Stimulated activated CD8-positive, alpha-beta memory T cell treated with anti-CD3 and anti-CD28 coated beads, Interleukin-2, amount 100 ng/mL, for 1 hour (primary cell): ENCODE results near the gene CNTNAP1.

Source experiments
- DNase-seq, 2 donors: peaks; one replicate each; pipeline ENCODE4 v3.0.0-alpha.2; 2020; ENCODE audit warnings: low read depth in 2 of 2

CNTNAP1 gene

DNA sequence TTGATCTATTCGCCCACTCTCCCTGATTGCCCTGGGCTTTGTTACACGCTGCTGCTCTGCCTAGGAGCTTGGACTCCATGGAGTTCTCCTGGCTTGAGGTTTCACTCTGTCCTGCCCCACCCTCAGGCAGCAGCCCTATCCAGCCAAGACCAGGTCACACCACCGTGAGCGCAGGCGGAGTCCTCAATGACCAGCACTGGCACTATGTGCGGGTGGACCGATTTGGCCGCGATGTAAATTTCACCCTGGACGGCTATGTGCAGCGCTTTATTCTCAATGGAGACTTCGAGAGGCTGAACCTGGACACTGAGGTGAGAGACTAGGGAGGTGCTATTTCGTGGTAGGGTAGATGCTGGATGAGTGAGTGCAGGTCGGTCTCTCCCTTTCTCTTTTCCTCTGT, 3.5 kb downstream of the CNTNAP1 start:
- no peak for DNase-seq

DNA sequence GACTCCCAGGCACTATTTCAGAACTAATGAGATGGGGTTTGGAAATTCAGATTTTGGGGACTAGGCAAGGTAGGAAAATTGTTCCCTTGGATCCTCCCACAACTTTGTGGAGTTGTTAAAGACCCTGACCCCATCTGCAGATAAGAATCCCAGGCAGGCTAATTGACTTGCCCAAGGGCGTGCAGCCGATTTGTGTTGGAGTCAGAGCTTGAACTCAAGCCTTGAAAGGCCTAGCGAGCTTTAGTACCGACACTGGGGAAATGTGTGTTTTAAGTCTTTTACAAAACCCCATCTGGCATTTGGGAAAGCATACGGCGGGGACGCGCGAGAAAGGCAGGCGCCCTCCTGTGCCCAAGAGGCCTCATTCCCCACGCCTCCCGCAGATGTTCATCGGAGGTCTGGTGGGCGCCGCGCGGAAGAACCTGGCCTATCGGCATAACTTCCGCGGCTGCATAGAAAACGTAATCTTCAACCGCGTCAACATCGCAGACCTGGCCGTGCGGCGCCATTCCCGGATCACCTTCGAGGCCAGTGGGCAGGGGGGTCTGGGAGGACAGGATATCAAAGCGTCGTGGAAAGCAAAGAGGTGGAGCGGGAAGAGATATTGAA, 4.3 kb downstream of the CNTNAP1 start:
- DNase-seq = no peak

DNA sequence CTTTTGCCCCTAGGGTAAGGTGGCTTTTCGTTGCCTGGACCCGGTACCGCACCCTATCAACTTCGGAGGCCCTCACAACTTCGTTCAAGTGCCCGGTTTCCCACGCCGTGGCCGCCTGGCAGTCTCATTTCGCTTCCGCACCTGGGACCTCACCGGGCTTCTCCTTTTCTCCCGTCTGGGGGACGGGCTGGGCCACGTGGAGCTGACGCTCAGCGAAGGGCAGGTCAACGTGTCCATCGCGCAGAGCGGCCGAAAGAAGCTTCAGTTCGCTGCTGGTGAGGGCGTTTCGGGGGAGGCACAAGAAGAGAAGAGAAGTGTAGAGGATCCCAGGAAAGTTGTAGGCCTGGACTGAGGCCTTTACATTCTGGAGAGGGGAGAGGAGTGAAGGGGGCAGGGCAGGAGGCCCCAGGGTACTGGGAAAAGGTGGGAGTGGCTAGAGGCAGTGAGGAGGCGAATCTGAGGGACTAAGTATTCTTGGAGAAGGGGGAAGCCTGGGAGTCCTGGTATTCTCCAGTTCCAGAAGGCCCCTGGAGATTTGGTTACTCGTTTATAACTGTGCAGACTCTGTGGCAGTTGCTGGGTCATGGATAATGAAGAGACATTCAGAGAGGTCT, 5.5 kb downstream of the CNTNAP1 start:
- no peak for DNase-seq

DNA sequence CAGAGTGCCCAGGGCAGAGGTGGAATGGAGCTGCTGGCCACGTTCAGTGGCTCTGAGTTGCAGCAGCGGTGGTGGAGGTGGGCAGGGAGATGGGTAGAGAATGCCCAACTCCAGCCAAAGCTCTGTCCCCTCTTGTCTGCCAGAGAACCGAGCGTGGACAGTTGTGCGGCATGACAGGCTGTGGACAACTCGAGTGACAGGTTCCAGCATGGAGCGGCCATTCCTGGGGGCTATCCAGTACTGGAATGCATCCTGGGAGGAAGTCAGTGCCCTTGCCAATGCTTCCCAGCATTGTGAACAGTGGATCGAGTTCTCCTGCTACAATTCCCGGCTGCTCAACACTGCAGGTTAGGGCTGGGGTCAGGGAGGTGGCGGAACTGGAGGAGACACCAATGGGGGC, 8.3 kb downstream of the CNTNAP1 start:
- no peak for DNase-seq

DNA sequence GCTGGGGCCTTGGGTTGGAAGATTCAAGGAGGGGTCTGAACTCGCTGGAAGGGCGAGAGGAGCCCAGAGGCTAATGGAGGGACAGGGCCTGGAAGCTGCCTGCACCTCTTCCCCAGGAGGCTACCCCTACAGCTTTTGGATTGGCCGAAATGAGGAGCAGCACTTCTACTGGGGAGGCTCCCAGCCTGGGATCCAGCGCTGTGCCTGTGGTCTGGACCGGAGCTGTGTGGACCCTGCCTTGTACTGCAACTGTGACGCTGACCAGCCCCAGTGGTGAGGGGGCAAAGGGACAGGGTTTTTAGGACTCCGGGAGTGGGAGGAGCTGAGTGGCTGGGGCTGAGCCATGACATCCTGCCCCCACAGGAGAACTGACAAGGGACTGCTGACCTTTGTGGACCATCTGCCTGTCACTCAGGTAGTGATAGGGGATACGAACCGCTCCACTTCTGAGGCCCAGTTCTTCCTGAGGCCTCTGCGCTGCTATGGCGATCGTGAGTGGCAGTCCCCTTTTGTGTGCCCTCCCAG, 8.8 kb downstream of the CNTNAP1 start:
- no peak for DNase-seq

DNA sequence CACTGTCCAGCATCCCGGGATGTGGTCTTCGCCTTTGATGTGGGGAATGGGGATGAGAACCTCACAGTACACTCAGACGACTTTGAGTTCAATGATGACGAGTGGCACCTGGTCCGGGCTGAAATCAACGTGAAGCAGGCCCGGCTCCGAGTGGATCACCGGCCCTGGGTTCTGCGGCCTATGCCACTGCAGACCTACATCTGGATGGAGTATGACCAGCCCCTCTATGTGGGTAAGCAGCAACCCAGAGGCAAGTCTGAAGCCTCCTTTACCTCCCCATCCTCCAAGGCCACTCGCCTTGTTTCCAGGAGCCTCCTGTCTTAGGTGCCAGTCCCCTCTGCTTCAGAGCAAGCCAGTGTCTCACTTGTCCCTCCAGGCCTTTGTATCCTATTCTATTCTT, 10.2 kb downstream of the CNTNAP1 start:
- no peak for DNase-seq

DNA sequence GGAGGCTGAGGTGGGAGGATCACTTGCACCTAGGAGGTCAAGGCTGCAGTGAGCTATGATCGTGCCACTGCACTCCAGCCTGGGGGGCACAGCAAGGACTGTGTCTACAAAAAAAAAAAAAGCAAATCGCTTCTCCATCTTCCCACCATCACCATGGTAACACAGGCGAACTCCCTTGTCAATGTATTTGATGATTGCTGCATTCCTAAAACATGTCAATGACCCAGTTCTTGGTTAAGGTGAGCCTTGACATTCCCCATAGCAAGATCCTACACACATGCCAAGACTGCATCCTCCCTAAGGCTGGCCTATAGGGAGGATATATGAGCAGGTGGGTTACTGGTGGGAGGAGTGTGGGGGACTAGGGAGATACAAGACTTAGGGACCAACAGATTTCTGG, 12.2 kb downstream of the CNTNAP1 start:
- DNase-seq = no peak

DNA sequence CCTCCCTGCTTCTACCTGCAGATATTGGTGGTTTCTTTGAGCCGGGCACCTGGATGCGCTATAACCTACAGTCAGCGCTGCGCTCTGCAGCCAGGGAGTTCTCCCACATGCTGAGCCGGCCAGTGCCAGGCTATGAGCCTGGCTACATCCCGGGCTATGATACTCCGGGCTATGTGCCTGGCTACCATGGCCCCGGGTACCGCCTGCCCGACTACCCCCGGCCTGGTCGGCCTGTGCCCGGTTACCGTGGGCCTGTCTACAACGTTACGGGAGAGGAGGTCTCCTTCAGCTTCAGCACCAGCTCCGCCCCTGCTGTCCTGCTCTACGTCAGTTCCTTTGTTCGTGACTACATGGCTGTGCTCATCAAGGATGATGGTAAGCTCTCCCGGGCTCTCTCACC, 13.2 kb downstream of the CNTNAP1 start:
- no peak for DNase-seq

DNA sequence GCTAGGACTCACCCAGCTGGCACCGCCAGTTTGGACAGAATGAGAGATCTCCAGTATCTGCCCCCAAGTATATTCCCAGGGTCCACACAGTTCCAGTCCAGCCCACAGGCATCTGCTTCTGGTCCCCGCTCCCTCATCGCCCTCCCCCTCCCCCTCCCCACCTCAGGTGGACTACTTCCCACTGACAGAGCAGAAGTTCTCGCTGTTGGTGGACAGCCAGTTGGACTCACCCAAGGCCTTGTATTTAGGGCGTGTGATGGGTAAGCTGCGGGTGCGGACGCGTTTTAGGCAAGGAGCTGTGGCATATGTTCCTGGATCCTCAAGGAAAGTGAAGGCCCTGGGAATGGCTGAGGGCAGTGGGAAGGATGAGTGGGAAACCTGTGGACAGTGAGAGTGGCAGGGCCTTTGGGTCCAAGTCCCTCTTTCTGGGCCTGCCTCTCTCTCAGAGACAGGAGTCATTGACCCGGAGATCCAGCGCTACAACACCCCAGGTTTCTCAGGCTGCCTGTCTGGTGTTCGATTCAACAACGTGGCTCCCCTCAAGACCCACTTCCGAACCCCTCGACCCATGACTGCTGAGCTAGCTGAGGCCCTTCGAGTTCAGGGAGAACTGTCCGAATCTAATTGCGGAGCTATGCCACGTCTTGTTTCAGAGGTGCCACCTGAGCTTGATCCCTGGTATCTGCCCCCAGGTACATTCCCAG, 14.9 kb downstream of the CNTNAP1 start:
- DNase-seq = no peak

DNA sequence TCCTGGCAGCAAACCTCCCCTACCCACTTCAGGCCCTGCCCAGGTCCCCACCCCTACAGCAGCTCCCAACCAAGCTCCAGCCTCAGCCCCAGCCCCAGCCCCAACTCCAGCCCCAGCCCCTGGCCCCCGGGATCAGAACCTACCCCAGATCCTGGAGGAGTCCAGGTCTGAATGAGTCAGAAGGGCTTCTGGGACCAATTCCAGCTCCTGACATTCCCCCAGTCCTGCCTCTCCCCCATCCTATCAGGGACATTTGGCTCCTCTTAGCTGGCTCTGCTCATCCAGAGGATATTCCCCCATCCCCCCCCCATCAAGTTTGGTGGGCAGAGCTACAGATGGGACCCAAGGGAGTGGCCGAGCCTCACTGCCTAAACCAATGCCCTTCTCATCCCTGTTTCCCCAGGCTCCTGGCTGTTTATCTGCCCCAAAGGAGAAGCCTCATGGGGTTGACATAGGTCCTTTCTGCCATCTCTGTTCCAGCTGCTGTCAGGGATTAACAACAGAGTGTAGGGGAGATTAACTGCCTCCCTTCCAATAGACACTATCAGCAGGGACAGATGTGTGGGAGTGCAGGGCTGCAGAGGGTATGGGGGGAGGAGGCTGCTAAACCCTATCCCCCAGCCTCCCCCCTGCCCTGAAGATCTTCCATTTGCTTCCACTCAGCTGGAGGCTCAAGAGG, 16.5 kb downstream of the CNTNAP1 start:
- no peak for DNase-seq

DNA sequence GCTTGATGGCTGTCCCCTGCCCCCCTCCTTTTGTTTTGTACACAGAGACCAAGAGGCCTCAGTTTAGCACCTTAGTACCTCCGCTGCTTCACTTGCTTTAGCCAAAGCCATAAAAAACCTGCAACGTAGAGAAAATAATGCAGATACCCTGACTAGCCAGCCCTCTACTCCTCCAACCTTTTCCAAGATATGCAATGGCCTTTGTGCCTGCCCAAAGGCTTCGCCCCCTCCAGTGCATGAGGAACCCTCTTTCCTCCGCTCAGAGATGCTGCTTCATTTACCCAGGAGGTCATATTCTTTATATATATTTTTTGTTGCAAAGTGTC, 17.0 kb downstream of the CNTNAP1 start:
- DNase-seq = no peak

DNA sequence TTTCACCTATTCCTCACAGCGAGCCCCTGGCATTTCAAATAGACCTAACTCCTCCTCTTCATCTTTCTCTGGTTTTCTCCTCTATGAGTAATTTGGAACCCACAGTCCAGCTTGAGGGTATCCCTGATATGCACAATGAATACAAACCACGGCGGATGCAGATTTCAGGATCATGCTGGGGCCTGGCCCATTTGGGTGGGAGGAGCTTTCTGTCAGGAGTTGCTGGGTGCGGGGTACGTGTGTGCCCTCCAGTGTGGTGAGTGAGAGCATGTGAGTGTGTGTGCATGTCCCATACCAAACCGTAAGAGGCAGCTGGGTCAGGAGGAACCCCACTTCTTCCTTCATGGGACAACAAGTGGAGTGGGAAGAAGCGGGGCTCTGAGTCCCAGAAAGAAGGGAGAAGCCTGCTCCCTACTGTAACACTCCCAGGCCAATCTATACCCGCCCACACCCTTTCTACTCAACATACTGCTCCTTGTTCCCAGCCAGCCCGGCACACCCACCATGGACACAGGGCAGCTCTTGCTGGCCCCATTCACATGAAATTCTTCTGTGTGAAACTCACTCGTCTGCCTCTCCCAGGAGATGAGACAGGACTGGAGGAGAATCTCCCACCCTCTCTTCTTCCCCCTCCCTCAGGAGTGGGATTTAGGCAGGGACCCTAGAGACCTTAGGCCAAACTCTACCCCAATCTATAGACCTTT, 18.4 kb downstream of the CNTNAP1 start:
- DNase-seq = no peak

DNA sequence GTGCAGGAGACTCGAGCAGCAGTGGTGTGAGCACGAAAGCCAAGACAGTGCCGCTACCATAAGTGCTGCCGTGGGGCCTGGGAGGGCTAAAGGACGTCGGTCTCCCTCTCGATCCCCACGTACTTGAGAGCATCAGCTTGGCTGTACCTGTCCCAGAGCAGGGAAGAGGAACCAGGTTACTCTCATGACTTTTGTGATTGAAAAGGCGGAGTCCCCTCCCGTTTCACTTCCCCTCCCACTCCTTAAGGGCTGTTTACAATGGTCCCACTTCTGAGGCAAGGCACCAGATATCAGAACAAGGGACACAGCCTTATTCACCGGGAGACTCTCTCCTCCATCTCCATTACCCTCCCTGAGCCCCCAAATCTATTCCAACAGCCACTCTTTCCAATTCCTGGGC, 20.1 kb downstream of the CNTNAP1 start:
- DNase-seq = no peak

DNA sequence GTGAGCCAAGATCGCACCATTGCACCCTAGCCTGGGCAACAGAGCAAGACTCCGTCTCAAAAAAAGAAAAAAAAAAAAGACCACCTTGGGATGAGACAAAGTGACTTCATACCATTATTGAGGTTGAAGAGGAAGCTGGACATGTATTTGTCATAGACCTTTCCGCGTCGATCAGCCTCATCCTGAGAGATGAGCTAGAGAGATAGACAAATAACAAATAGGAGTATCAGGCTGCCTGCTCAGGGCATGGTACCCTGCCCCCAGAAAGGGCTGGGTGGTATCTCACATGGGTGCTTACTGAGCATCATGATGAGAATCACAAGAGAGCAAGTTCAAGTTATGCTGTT, 22.1 kb downstream of the CNTNAP1 start:
- no peak for DNase-seq

DNA sequence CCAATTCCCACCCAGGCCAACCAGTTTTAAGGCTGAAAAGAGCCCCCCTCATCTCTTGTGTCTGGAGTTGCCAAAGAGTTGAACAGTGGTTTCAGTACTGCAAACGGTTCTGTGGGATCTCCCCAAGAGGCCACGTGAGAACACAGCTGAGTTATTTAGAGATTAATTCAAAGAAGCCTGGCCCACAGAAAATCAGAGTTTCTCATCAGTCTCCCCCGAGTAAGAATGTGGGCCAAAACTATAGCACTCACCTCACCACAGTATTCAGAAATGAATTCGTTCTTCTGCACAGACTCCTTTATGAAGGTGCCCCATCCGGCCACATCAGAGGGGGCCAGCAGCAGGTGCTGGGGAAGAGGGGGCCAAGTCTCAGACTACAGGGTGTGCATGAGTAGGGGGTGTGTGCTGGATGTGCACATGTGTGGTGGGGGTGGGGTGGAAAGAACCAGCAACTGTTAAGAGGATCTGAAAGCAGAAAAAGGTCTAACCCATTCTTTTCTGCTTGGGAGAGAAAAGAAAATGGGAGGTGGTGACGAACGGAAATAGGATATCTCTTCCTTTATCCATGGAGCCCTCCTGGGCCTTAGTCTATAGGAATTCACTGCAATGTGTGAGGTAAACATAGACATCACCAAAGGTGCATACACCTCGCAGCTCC, 22.6 kb downstream of the CNTNAP1 start:
- no peak for DNase-seq

DNA sequence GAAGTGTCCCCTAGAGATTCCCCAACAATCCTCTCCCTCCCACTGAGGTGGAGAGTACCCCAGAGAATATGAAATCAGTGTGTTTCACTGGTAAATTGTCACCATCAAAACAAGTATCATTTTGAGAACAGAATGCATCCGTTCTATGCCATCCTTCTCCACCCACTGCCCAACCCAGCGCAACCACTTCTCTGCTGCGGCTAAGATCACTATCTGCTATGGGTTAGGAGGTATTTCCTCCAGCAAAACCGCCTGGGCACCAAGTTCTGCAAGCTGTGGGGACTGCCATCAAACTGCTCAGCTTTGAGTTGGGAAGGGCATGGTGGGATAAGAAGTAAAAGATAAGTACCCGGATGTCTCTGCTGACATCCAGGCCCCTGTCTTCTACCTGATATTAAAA, 24.4 kb downstream of the CNTNAP1 start:
- no peak for DNase-seq

DNA sequence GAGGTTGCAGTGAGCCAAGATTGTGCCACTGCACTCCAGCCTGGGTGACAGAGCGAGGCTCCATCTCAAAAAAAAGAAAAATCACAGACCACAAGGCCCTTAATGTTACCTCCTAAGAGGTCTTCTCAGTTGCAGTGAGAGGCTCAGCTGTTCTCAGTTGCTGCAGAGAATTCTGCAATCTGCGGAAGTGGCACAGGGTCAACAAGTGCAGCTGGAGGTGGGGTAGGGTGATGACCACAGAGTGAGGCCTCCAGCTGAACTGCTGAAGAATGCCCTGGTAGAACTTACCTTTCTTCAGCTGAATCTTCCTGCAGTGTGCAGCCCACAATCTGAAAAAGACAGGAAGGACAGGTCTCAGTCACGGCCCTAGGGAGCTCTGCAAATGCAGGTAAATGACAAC, 26.3 kb downstream of the CNTNAP1 start:
- no peak for DNase-seq

DNA sequence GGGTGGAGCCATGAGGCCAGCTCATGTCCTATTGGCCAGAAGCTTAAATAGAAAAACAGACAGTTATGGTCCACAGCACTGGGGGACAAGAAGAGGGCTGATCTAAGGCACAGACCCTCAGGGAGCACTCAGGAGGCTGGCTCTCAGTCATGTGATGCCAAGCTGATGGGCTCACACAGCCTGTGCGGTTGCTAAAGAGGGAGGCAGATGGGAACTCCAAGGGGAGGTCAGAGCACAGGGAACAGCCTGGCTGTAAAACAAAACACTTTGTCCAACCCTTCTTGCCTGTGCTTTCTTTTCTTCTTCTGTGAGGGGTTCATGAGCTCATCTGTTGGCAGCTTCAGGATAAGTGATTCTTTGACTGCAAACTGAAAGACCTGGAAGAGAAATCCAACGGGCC, 27.2 kb downstream of the CNTNAP1 start:
- no peak for DNase-seq

DNA sequence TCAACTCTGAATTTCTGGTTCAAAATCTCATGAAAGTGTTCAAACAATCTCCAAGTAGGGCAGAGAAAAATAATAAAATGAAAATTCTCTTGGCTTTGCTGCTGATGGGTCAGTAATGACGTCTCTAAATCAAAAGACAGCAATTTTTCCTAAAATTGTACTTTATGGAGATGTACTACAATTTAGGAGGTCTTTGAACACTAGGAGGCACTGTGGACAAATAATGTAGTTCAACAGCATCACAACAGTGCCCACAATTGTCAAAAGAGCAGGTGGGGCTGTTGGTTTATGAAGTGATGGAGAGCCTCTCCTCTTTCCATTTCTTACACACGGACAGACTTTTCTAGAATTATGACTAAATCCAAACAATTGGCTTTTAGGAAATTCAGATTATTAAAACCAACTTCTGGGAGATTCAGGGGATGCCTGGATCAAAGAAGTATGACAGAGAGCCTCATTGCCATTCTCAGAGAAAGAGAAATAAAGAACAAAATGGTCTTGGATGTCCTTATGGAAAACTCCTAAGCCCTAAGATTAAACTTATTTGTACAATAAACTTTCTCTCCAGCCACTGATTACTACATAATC, 38.8 kb downstream of the CNTNAP1 start:
- DNase-seq = no peak

DNA sequence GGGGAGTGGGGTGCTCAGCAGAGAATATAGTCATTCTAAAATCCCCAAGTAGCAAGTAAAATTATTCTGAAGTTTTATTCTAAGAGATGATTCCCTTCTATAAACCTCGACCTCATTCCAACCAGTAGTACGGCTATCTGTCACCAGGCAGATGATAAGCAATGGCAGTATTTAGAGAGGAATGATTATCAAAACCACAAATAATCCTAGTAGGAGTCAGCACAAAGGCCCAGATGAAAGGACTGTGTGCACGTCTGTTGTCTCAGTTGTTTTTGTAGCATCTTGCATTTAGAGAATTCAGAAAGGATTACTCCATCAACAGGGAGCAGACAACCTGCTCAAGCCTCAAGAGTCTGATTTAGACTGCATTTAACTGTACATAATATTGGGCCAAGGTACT, 41.3 kb downstream of the CNTNAP1 start:
- no peak for DNase-seq

DNA sequence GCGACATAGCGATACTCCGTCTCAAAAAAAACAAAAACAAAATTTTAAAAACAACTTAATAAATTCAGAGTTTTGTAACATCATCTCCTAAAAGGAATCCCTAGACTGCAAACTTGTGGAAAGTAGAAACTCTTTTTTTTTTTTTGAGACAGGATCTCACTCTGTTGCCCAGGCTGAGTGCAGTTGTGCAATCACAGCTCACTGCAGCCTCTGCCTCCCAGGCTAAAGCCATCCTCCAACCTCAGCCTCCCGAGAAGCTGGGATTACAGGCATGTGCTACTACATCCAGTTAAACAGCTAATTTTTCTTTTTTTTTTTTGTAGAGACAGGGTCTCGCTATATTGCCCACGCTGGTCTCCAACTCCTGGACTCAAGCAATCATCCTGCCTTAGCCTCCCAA, 42.8 kb downstream of the CNTNAP1 start:
- DNase-seq = no peak
